Right cardiac atrium (tissue), 5 donors: ENCODE measurements around the gene CD4. TPM values are rescaled to one million over a fixed set of nuclear protein-coding genes. Genes with fewer than 3 reads are reported as not detected.

Experiments
- ATAC-seq, 2 donors: fragments of 200-7000 bp; cut with Tn5 transposase; one replicate each; pipeline versions ENCODE4 v1.8.0 to v1.9.1; 2020; ENCODE audit warnings: moderate library complexity in 2 of 2, mild to moderate bottlenecking in 1 of 2
- DNase-seq, 3 donors: peaks; one replicate each; pipeline ENCODE4 v3.0.0-alpha.2; 2020
- H3K27ac ChIP-seq: one replicate; pipeline ENCODE4 v1.5.1; 2013; ENCODE audit warnings: mild to moderate bottlenecking, low read length, control low read depth, moderate library complexity
- H3K27me3 ChIP-seq: one replicate; pipeline ENCODE4 v1.6.1; 2013; ENCODE audit not compliant: control insufficient read depth, insufficient read depth
- H3K4me1 ChIP-seq: one replicate; pipeline ENCODE4 v1.6.1; 2013; ENCODE audit warnings: low read length; ENCODE audit not compliant: control insufficient read depth, insufficient read depth
- H3K4me3 ChIP-seq: one replicate; pipeline ENCODE4 v1.5.1; 2013; ENCODE audit warnings: low read length, control low read depth
- H3K9me3 ChIP-seq: one replicate; pipeline ENCODE4 v1.6.1; 2013; ENCODE audit warnings: low read length; ENCODE audit not compliant: control insufficient read depth
- WGBS: extraction: QIAGEN DNeasy Blood & Tissue Kit; methylation state at CpG from one replicate; pipeline ENCODE4 v1.1.7; 2013; 5-methylcytosine and 5-hydroxymethylcytosine counted together
- intact Hi-C, 4 donors: fragments of 100-400 bp; cut with DNase I; formaldehyde crosslinking; loops; one replicate each; pipeline versions ENCODE4 v1.11.0 to v1.14.0; 2022 to 2023
- polyA plus RNA-seq: library from polyadenylated mRNA; stranded (reverse); fragments of 200-250 nt; gene quantifications from one replicate; pipeline ENCODE4 v1.2.3, GENCODE V29; 2013
- total RNA-seq, 4 donors: library from RNA; stranded (reverse); fragmentation: NEBNext Ultra II Directional; extraction: Animal tissue kit (Norgen Biotek cat#: 25700); gene quantifications; one replicate each; pipeline ENCODE4 v1.2.1, GENCODE V29; 2021
- donor health status: healthy with polysubstance abuse.
- donor health status: DM: no; HTN: yes; CAD: no.
- donor health status: DM: no; HTN: no; CAD: no.
- donor health status: DM: no; HTN: yes; CAD: no; lungs with severe emphysema.
- donor health status: DM: yes; HTN: yes; CAD: no.

The CD4 gene
- total and polyA plus RNA-seq, 5 donors = 2.5 to 15.4 (median 12.8) TPM

GRCh38 chr12:6850796-6851152 lies 61.4 kb downstream of the CD4 start:
- Histone ChIP-seq H3K9me3 (no peaks in the 10 kb centered on the region), H3K27ac (no peak overlapping the region), H3K4me1 (no peaks in the 10 kb centered on the region), H3K27me3 (no peaks in the 10 kb centered on the region), H3K4me3 (no peak overlapping the region)
- DNase-seq = peak in 2 of 3 donors; percentile 44 to 78
- WGBS = 29% methylated on average over 16 of the region's 16 CpGs
- ATAC-seq = no peak
- intact Hi-C loops = no loop called here

- under 1% methylated on average over 37 of the region's 37 CpGs for WGBS
- intact Hi-C loops = no loop called here
- ATAC-seq = peak; percentile 85 to 86
- Histone ChIP-seq H3K27me3 (no peaks in the 10 kb centered on the region), H3K4me3 (peak within 1 kb of the TSS; percentile 44), H3K9me3 (no peaks in the 10 kb centered on the region), H3K4me1 (no peaks in the 10 kb centered on the region), H3K27ac (peak within 1 kb of the TSS; percentile 87)
- DNase-seq = peak; percentile 96 to 98 (median 96)
Measured at GRCh38 chr12:6851153-6851920, 62.0 kb downstream of the CD4 start, which contains the start of gene CDCA3. CDCA3 (minus strand) TSS chr12:6851286; CDS start chr12:6850952, 334 bp downstream.

- H3K27ac ChIP-seq = peak within 1 kb of the TSS; percentile 87
- H3K27me3 ChIP-seq = no peaks in the 10 kb centered on the region
- peak; percentile 94 to 95 for ATAC-seq
- intact Hi-C loops = no loop called here
- H3K4me1 ChIP-seq = no peaks in the 10 kb centered on the region
- no peaks in the 10 kb centered on the region for H3K9me3 ChIP-seq
- peak within 1 kb of the TSS; percentile 44 for H3K4me3 ChIP-seq
- DNase-seq = peak; percentile 99 to 100 (median 100)
- WGBS = under 1% methylated on average over 65 of the region's 65 CpGs
Measured at GRCh38 chr12:6851921-6852650, 62.8 kb downstream of the CD4 start, which contains the start of gene USP5. USP5 (plus strand) TSS chr12:6852150; CDS start chr12:6852180, 30 bp downstream.

- Histone ChIP-seq H3K27me3 (no peaks in the 10 kb centered on the region), H3K4me3 (peak overlapping the region; percentile 38), H3K4me1 (no peaks in the 10 kb centered on the region), H3K9me3 (no peaks in the 10 kb centered on the region), H3K27ac (no peak overlapping the region)
- peak; percentile 67 to 79 (median 75) for DNase-seq
- ATAC-seq = peak in 1 of 2 donors; percentile 0
- 2% methylated on average over 18 of the region's 18 CpGs for WGBS
- intact Hi-C loops = no loop called here
Measured at GRCh38 chr12:6852651-6853354, 63.5 kb downstream of the CD4 start.

GRCh38 chr12:6853626-6854025 lies 64.3 kb downstream of the CD4 start:
- no peak for DNase-seq
- no peak overlapping the region for H3K4me3 ChIP-seq
- no peaks in the 10 kb centered on the region for H3K27me3 ChIP-seq
- ATAC-seq = no peak
- WGBS = 77% methylated on average over 1 of the region's 1 CpG
- H3K4me1 ChIP-seq = no peaks in the 10 kb centered on the region
- no peaks in the 10 kb centered on the region for H3K9me3 ChIP-seq
- H3K27ac ChIP-seq = no peak overlapping the region
- intact Hi-C loops = no loop called here

- Histone ChIP-seq H3K9me3 (no peaks in the 10 kb centered on the region), H3K27me3 (no peaks in the 10 kb centered on the region), H3K27ac (no peak overlapping the region), H3K4me3 (no peak overlapping the region), H3K4me1 (no peaks in the 10 kb centered on the region)
- DNase-seq = no peak
- 70% methylated on average over 6 of the region's 6 CpGs for WGBS
- intact Hi-C loops = no loop called here
- ATAC-seq = no peak
Measured at GRCh38 chr12:6854036-6854435, 64.7 kb downstream of the CD4 start.

GRCh38 chr12:6855322-6855721 lies 66.0 kb downstream of the CD4 start:
- no peak overlapping the region for H3K27ac ChIP-seq
- H3K4me1 ChIP-seq = no peaks in the 10 kb centered on the region
- ATAC-seq (no peak), DNase-seq (no peak)
- WGBS = 93% methylated on average over 14 of the region's 14 CpGs
- no peaks in the 10 kb centered on the region for H3K27me3 ChIP-seq
- H3K4me3 ChIP-seq = no peak overlapping the region
- no peaks in the 10 kb centered on the region for H3K9me3 ChIP-seq
- intact Hi-C loops = no loop called here

GRCh38 chr12:6858799-6859198 lies 69.5 kb downstream of the CD4 start:
- intact Hi-C loops = no loop called here

GRCh38 chr12:6860116-6860515 lies 70.8 kb downstream of the CD4 start:
- Histone ChIP-seq H3K4me1 (no peaks in the 10 kb centered on the region), H3K9me3 (no peaks in the 10 kb centered on the region), H3K27ac (no peak overlapping the region), H3K4me3 (no peak overlapping the region), H3K27me3 (no peaks in the 10 kb centered on the region)
- intact Hi-C loops = no loop called here
- 95% methylated on average over 9 of the region's 9 CpGs for WGBS
- DNase-seq (peak in 1 of 3 donors; percentile 20), ATAC-seq (no peak)

More at GRCh38 chr12:6858799-6859198, 69.5 kb downstream of the CD4 start:
- Histone ChIP-seq H3K4me1 (no peaks in the 10 kb centered on the region), H3K9me3 (no peaks in the 10 kb centered on the region), H3K27ac (no peak overlapping the region), H3K27me3 (no peaks in the 10 kb centered on the region), H3K4me3 (no peak overlapping the region)
- peak in 1 of 3 donors; percentile 21 for DNase-seq
- ATAC-seq = no peak
- 93% methylated on average over 2 of the region's 2 CpGs for WGBS

GRCh38 chr12:6860942-6861341 lies 71.6 kb downstream of the CD4 start:
- no peaks in the 10 kb centered on the region for H3K4me1 ChIP-seq
- DNase-seq = no peak
- no peak for ATAC-seq
- no peaks in the 10 kb centered on the region for H3K27me3 ChIP-seq
- intact Hi-C loops = no loop called here
- H3K4me3 ChIP-seq = no peak overlapping the region
- no peak overlapping the region for H3K27ac ChIP-seq
- H3K9me3 ChIP-seq = no peaks in the 10 kb centered on the region
- 98% methylated on average over 7 of the region's 7 CpGs for WGBS

- H3K4me1 ChIP-seq = no peaks in the 10 kb centered on the region
- no peak overlapping the region for H3K27ac ChIP-seq
- ATAC-seq (no peak), DNase-seq (no peak)
- intact Hi-C loops = no loop called here
- WGBS = 94% methylated on average over 9 of the region's 9 CpGs
- H3K27me3 ChIP-seq = no peaks in the 10 kb centered on the region
- no peak overlapping the region for H3K4me3 ChIP-seq
- no peaks in the 10 kb centered on the region for H3K9me3 ChIP-seq
Measured at GRCh38 chr12:6861391-6861790, 72.1 kb downstream of the CD4 start.
